Loucy (cell line): ENCODE data around the gene CSRNP2.

Experiments used
- H2AFZ ChIP-seq: fragments of 200-600 bp; sonication (generic); 2 replicates; pipeline ENCODE4 v1.6.0; 2016; ENCODE audit warnings: antibody characterized with exemption, mild to moderate bottlenecking, low read length, moderate library complexity
- H3F3A ChIP-seq: fragments of 200-600 bp; 2 replicates; pipeline ENCODE4 v1.6.0; 2016; ENCODE audit warnings: antibody characterized with exemption, low read depth, mild to moderate bottlenecking
- H3K27me3 ChIP-seq: fragments of 200-600 bp; sonication (generic); 2 replicates; pipeline ENCODE4 v1.6.1; 2014; ENCODE audit warnings: low read length, mild to moderate bottlenecking; ENCODE audit not compliant: insufficient read depth, poor library complexity, severe bottlenecking
- H3K36me3 ChIP-seq: fragments of 200-600 bp; sonication (generic); 2 replicates; pipeline ENCODE4 v1.6.1; 2016; ENCODE audit warnings: low read length; ENCODE audit not compliant: insufficient read depth
- H3K4me1 ChIP-seq: fragments of 200-600 bp; sonication (generic); 2 replicates; pipeline ENCODE4 v1.5.1; 2014; ENCODE audit warnings: low read length, mild to moderate bottlenecking; ENCODE audit not compliant: insufficient read depth, poor library complexity, severe bottlenecking
- H3K4me2 ChIP-seq: fragments of 200-600 bp; sonication (generic); 2 replicates; pipeline ENCODE4 v1.6.0; 2014; ENCODE audit warnings: antibody characterized with exemption, low read length, low read depth, mild to moderate bottlenecking; ENCODE audit not compliant: poor library complexity, severe bottlenecking
- H3K4me3 ChIP-seq: fragments of 200-600 bp; sonication (generic); 2 replicates; pipeline ENCODE4 v1.5.1; 2014; ENCODE audit warnings: low read length, mild to moderate bottlenecking, mixed read lengths; ENCODE audit not compliant: poor library complexity, severe bottlenecking
- H3K79me2 ChIP-seq: fragments of 200-600 bp; sonication (generic); 2 replicates; pipeline ENCODE4 v1.6.1; 2014; ENCODE audit warnings: low read length; ENCODE audit not compliant: insufficient read depth
- H3K9ac ChIP-seq: fragments of 200-600 bp; sonication (generic); 2 replicates; pipeline ENCODE4 v1.6.0; 2014; ENCODE audit warnings: mild to moderate bottlenecking, low read depth, low read length, moderate library complexity; ENCODE audit not compliant: poor library complexity, severe bottlenecking
- H3K9me2 ChIP-seq: fragments of 200-600 bp; sonication (generic); replicated peaks from 2 replicates; pipeline ENCODE4 v1.6.1; 2016; ENCODE audit warnings: low read depth, low read length, mixed read lengths
- H3K9me3 ChIP-seq: fragments of 200-600 bp; sonication (generic); 2 replicates; pipeline ENCODE4 v1.6.1; 2014; ENCODE audit warnings: mild to moderate bottlenecking, antibody characterized with exemption, low read length, low read depth; ENCODE audit not compliant: insufficient read depth
- H4K20me1 ChIP-seq: fragments of 200-600 bp; sonication (generic); 2 replicates; pipeline ENCODE4 v1.6.0; 2014; ENCODE audit warnings: antibody characterized with exemption, low read length, mild to moderate bottlenecking; ENCODE audit not compliant: insufficient read depth, poor library complexity, severe bottlenecking
- CTCF ChIP-seq: fragments of 200-600 bp; sonication (generic); conservative IDR thresholded peaks from 2 replicates; pipeline ENCODE4 v1.5.1; 2014; ENCODE audit warnings: mild to moderate bottlenecking, antibody characterized with exemption, low read length
- EZH2phosphoT487 ChIP-seq: fragments of 200-600 bp; IDR thresholded peaks from 2 replicates; pipeline ENCODE4 v1.6.1; 2018; ENCODE audit warnings: antibody characterized with exemption, mild to moderate bottlenecking, moderate library complexity, borderline replicate concordance

Gene CSRNP2

GRCh38 chr12:51077930-51078329 is 5.5 kb downstream of the CSRNP2 start:
- no peak for TF ChIP-seq CTCF
- no peak for TF ChIP-seq EZH2phosphoT487
- peaks cover 12% of the 10 kb centered on the region; the same call in 1 of the 2 replicates for H3K36me3 ChIP-seq
- H3K4me1 ChIP-seq = peaks cover 55% of the 10 kb centered on the region
- H3K9ac ChIP-seq = peak overlapping the region; percentile 39
- peak overlapping the region; percentile 65 for H3K4me2 ChIP-seq
- H3K9me3 ChIP-seq = no peaks in the 10 kb centered on the region
- H3K4me3 ChIP-seq = peak overlapping the region; percentile 44
- no peaks in the 10 kb centered on the region for H3K9me2 ChIP-seq
- peaks cover 4% of the 10 kb centered on the region; the same call in 1 of the 2 replicates for H3F3A ChIP-seq
- H2AFZ ChIP-seq = no peak overlapping the region
- peaks cover 71% of the 10 kb centered on the region for H3K79me2 ChIP-seq
- peaks cover 29% of the 10 kb centered on the region for H4K20me1 ChIP-seq
- peaks cover 2% of the 10 kb centered on the region for H3K27me3 ChIP-seq

- Histone ChIP-seq H2AFZ (no peak overlapping the region), H3K9me2 (no peaks in the 10 kb centered on the region), H3F3A (peaks cover 4% of the 10 kb centered on the region; the same call in 1 of the 2 replicates), H3K36me3 (peaks cover 27% of the 10 kb centered on the region), H3K27me3 (no peaks in the 10 kb centered on the region), H3K9me3 (no peaks in the 10 kb centered on the region), H3K4me3 (peak overlapping the region; percentile 33), H3K4me1 (peaks cover 39% of the 10 kb centered on the region), H3K9ac (peak overlapping the region; percentile 21), H3K4me2 (peak overlapping the region; percentile 65), H4K20me1 (peaks cover 13% of the 10 kb centered on the region), H3K79me2 (peaks cover 56% of the 10 kb centered on the region)
- no peak for TF ChIP-seq CTCF
- no peak for TF ChIP-seq EZH2phosphoT487
Observed at GRCh38 chr12:51076236-51076930, 7.0 kb downstream of the CSRNP2 start.

GRCh38 chr12:51075390-51075789 is 8.0 kb downstream of the CSRNP2 start:
- Histone ChIP-seq H3K4me1 (peaks cover 32% of the 10 kb centered on the region), H3K27me3 (no peaks in the 10 kb centered on the region), H3F3A (peaks cover 4% of the 10 kb centered on the region; the same call in 1 of the 2 replicates), H3K4me3 (peak overlapping the region; percentile 37), H4K20me1 (peaks cover 10% of the 10 kb centered on the region), H3K36me3 (peaks cover 36% of the 10 kb centered on the region), H3K9me2 (no peaks in the 10 kb centered on the region), H3K9ac (no peak overlapping the region), H3K79me2 (peaks cover 47% of the 10 kb centered on the region), H3K4me2 (peak overlapping the region; percentile 65), H3K9me3 (no peaks in the 10 kb centered on the region), H2AFZ (no peak overlapping the region)
- TF ChIP-seq EZH2phosphoT487 (no peak), CTCF (no peak)
